H7 (cell line): Measurements from ENCODE around the gene CUL1. TPM values are rescaled to one million over a fixed set of nuclear protein-coding genes. Genes with fewer than 3 reads are reported as not detected.

ENCODE experiments used
- DNase-seq: peaks from one replicate; pipeline ENCODE4 v3.0.0; 2012
- H3K27me3 ChIP-seq: 2 replicates; pipeline ENCODE4 v1.6.0; 2011; ENCODE audit warnings: mild to moderate bottlenecking, low read length; ENCODE audit not compliant: control insufficient read depth, insufficient read depth
- H3K36me3 ChIP-seq: replicated peaks from 2 replicates; pipeline ENCODE4 v1.5.1; 2011; ENCODE audit warnings: low read length; ENCODE audit not compliant: control insufficient read depth, insufficient read depth
- H3K4me3 ChIP-seq: 2 replicates; pipeline ENCODE4 v1.5.1; 2011; ENCODE audit warnings: low read depth, mild to moderate bottlenecking, control low read depth, low read length, moderate library complexity; ENCODE audit not compliant: insufficient read depth
- total RNA-seq: library from RNA; depleted of rRNA; stranded (reverse); fragments of >200 nt; shearing (Covaris generic); gene quantifications from 2 replicates; pipeline ENCODE4 v1.2.3, GENCODE V29; 2014

Gene CUL1
- total RNA-seq, 1 experiment from 2014 or later: 46.7 TPM

- H3K36me3 ChIP-seq: no peaks in the 10 kb centered on the region
- no peak for DNase-seq
- H3K4me3 ChIP-seq: no peak overlapping the region
- no peaks in the 10 kb centered on the region for H3K27me3 ChIP-seq
These were observed 21.1 kb downstream of the CUL1 start for GRCh38 chr7:148719753-148720152.

GRCh38 chr7:148720472-148720871 is 21.8 kb downstream of the CUL1 start:
- Histone ChIP-seq H3K36me3 (no peaks in the 10 kb centered on the region; the same call in 1 of the 2 replicates), H3K4me3 (no peak overlapping the region)
- no peak for DNase-seq

GRCh38 chr7:148721390-148721789 is 22.7 kb downstream of the CUL1 start:
- H3K4me3 ChIP-seq: no peak overlapping the region
- DNase-seq: no peak
- H3K27me3 ChIP-seq: no peaks in the 10 kb centered on the region
- no peaks in the 10 kb centered on the region; the same call in 1 of the 2 replicates for H3K36me3 ChIP-seq

More at GRCh38 chr7:148720472-148720871, 21.8 kb downstream of the CUL1 start:
- no peaks in the 10 kb centered on the region for H3K27me3 ChIP-seq

GRCh38 chr7:148722340-148723165 is 23.9 kb downstream of the CUL1 start:
- H3K27me3 ChIP-seq: no peaks in the 10 kb centered on the region
- DNase-seq: no peak
- H3K4me3 ChIP-seq: no peak overlapping the region
- no peaks in the 10 kb centered on the region; the same call in 1 of the 2 replicates for H3K36me3 ChIP-seq

- DNase-seq: no peak
- H3K4me3 ChIP-seq: no peak overlapping the region
- no peaks in the 10 kb centered on the region; the same call in 1 of the 2 replicates for H3K36me3 ChIP-seq
- H3K27me3 ChIP-seq: no peaks in the 10 kb centered on the region
These were observed 24.5 kb downstream of the CUL1 start for GRCh38 chr7:148723166-148723559.

- H3K36me3 ChIP-seq: no peaks in the 10 kb centered on the region; the same call in 1 of the 2 replicates
- no peak overlapping the region for H3K4me3 ChIP-seq
- no peaks in the 10 kb centered on the region for H3K27me3 ChIP-seq
- no peak for DNase-seq
These were observed 25.1 kb downstream of the CUL1 start for GRCh38 chr7:148723846-148724245.

- H3K36me3 ChIP-seq: peaks cover 1% of the 10 kb centered on the region
- H3K27me3 ChIP-seq: no peaks in the 10 kb centered on the region
- H3K4me3 ChIP-seq: no peak overlapping the region
- DNase-seq: no peak
These were observed 27.7 kb downstream of the CUL1 start for GRCh38 chr7:148726385-148726784.

GRCh38 chr7:148727501-148728278 is 29.0 kb downstream of the CUL1 start:
- Histone ChIP-seq H3K27me3 (no peaks in the 10 kb centered on the region), H3K36me3 (peaks cover 4% of the 10 kb centered on the region), H3K4me3 (no peak overlapping the region)
- no peak for DNase-seq

GRCh38 chr7:148729984-148730733 is 31.5 kb downstream of the CUL1 start:
- H3K27me3 ChIP-seq: no peaks in the 10 kb centered on the region
- DNase-seq: no peak
- H3K4me3 ChIP-seq: no peak overlapping the region
- peaks cover 4% of the 10 kb centered on the region for H3K36me3 ChIP-seq

- Histone ChIP-seq H3K27me3 (no peaks in the 10 kb centered on the region), H3K36me3 (peaks cover 4% of the 10 kb centered on the region), H3K4me3 (no peak overlapping the region)
- DNase-seq: no peak
These were observed 34.2 kb downstream of the CUL1 start for GRCh38 chr7:148732862-148733261.

- no peaks in the 10 kb centered on the region for H3K27me3 ChIP-seq
- DNase-seq: no peak
- H3K36me3 ChIP-seq: peaks cover 9% of the 10 kb centered on the region
- no peak overlapping the region for H3K4me3 ChIP-seq
These were observed 34.8 kb downstream of the CUL1 start for GRCh38 chr7:148733496-148733895.

- H3K4me3 ChIP-seq: no peak overlapping the region
- peaks cover 9% of the 10 kb centered on the region for H3K36me3 ChIP-seq
- H3K27me3 ChIP-seq: no peaks in the 10 kb centered on the region
- DNase-seq: no peak
These were observed 36.4 kb downstream of the CUL1 start for GRCh38 chr7:148735141-148735540.

- no peak for DNase-seq
- Histone ChIP-seq H3K27me3 (no peaks in the 10 kb centered on the region), H3K4me3 (no peak overlapping the region), H3K36me3 (peaks cover 8% of the 10 kb centered on the region)
These were observed 37.3 kb downstream of the CUL1 start for GRCh38 chr7:148735967-148736366.

GRCh38 chr7:148738737-148739535 is 40.2 kb downstream of the CUL1 start:
- H3K27me3 ChIP-seq: no peaks in the 10 kb centered on the region
- no peak for DNase-seq
- peaks cover 5% of the 10 kb centered on the region for H3K36me3 ChIP-seq
- no peak overlapping the region for H3K4me3 ChIP-seq
